ENCODE results near the gene PRRG3.

PRRG3 gene

DNA sequence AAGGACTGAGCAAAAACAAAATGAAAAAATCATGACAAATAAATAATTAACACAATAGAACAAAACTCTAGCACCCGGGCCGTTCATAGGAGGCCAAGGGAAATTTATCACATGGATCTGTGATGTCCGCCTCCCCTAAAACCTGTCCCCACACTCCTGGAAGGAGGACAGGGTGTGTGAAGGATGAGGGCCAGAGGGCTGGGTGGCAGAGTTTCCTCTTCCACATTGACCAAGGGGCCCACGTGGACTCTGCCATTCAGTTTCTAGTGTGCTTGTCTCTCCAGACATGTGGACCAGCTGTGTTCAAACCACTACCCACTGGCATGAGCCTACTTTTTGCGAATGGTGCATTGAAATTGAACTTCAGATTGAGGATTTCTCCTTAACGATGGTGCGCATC, 6.3 kb downstream of the PRRG3 start:
- TF ChIP-seq, protein P1, sequence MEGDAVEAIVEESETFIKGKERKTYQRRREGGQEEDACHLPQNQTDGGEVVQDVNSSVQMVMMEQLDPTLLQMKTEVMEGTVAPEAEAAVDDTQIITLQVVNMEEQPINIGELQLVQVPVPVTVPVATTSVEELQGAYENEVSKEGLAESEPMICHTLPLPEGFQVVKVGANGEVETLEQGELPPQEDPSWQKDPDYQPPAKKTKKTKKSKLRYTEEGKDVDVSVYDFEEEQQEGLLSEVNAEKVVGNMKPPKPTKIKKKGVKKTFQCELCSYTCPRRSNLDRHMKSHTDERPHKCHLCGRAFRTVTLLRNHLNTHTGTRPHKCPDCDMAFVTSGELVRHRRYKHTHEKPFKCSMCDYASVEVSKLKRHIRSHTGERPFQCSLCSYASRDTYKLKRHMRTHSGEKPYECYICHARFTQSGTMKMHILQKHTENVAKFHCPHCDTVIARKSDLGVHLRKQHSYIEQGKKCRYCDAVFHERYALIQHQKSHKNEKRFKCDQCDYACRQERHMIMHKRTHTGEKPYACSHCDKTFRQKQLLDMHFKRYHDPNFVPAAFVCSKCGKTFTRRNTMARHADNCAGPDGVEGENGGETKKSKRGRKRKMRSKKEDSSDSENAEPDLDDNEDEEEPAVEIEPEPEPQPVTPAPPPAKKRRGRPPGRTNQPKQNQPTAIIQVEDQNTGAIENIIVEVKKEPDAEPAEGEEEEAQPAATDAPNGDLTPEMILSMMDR (IDR thresholded peaks at IDR 0.05): no peak

- TF ChIP-seq, protein P1 (IDR thresholded peaks at IDR 0.05): no peak
Measured at GRCh38 chrX:151702026-151702714, 6.9 kb downstream of the PRRG3 start.

DNA sequence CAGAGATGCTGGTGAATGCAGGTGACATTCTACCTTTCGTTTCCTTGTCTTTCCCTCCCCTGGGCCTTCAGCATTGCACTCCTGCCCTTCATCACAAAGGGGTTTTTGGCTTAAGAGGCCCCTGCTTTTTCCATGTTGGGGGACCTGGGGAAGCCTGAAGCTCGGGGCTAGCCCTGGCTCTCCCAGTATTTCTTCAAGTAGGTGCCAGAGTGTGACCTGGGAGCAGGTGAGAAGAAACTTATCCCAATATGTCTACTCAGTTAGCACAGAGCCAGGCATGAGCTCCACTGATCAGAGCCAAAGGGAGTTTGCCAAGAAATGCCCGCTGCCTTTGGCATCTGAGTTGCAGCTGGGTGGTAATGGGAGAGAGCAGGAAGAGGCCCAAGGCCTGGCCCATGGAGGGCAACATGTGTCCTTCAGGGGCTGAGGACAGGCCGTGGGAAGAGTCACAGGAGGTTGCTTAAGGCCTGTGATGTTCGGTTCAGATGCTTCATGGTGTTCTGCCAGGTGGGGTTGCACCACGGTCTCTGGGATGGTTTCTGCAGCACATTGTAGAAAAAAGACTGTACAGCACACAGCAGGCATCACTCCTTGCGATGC, 7.6 kb downstream of the PRRG3 start:
- TF ChIP-seq, protein P1 (IDR thresholded peaks at IDR 0.05): no peak

- TF ChIP-seq, protein P1 (IDR thresholded peaks at IDR 0.05): no peak
Measured at GRCh38 chrX:151703487-151703886, 8.2 kb downstream of the PRRG3 start.

DNA sequence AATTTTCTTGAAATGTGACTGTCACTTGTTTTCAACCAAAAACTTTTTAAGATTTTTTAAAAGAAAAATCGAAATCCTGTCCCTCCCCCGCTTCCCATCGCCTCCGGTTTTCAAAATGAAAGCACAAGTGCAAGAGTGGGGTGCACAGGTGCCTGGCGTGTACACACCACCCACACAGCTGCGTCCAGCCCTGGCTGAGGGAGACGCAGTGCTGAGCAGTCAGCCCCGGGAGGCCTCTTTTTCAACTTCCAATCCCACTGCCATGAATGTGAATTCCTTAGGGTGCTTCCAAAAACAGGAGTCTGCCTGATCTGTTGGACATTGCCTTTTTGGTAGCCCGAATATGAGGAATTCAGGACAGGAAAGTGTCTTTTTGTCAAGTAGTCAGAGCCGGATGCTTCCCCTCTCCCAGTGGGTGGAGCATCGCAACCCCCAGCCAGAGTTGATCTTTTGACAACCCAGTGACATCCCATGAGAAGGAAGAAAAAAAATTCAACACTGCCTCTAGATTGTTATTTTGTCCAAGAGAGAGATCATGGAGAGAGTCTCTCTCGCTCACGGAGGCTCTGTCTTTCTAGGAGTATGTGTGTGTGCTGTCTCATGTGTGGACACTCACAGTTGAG, 8.9 kb downstream of the PRRG3 start:
- TF ChIP-seq, protein P1 (IDR thresholded peaks at IDR 0.05): no peak

DNA sequence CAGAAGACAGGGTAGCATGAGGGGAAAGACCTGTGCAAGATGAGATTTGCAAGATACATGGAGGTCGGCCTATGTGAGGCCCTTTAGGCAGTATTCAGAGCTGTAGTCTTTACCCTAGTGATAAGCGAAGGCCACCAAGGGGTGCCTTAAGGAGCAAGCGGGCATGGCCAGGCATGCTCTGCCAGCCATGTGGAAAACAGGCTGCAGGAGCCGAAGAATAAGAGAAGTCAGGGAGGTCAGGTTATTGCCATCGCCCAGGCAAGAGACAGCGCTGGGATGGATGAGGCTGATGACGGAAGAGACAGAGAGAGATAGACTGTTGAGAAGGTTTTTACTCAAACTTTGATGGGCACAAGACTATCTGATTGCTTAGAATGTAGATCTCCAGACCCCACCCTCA, 13.6 kb downstream of the PRRG3 start:
- TF ChIP-seq, protein P1 (IDR thresholded peaks at IDR 0.05): no peak

GRCh38 chrX:151710457-151710856, 15.2 kb downstream of the PRRG3 start:
- TF ChIP-seq, protein P1 (IDR thresholded peaks at IDR 0.05): no peak
